Tibial nerve (tissue), 4 donors: ENCODE results near the gene TATDN3. TPM values are rescaled to one million over a fixed set of nuclear protein-coding genes. Genes with fewer than 3 reads are reported as not detected.

Experiments used
- DNase-seq, 2 donors: peaks; one replicate each; pipeline ENCODE4 v3.0.0-alpha.2; 2019; ENCODE audit warnings: low spot score in 2 of 2
- H3K27ac ChIP-seq, 4 donors: fragments of 200-600 bp; sonication (generic) in 3 of 4; one replicate each; pipeline ENCODE4 v1.5.1; 2017 to 2019; ENCODE audit warnings: mild to moderate bottlenecking in 1 of 4
- H3K27me3 ChIP-seq, 2 donors: fragments of 200-600 bp; sonication (generic) in 1 of 2; one replicate each; pipeline versions ENCODE4 v1.5.1 to v1.6.0; 2017 to 2019
- H3K36me3 ChIP-seq, 3 donors: fragments of 200-600 bp; sonication (generic); one replicate each; pipeline ENCODE4 v1.5.1; 2018 to 2019
- H3K4me1 ChIP-seq, 4 donors: fragments of 200-600 bp; sonication (generic) in 3 of 4; one replicate each; pipeline ENCODE4 v1.5.1; 2017 to 2019
- H3K4me3 ChIP-seq, 4 donors: fragments of 200-600 bp; sonication (generic) in 3 of 4; one replicate each; pipeline ENCODE4 v1.5.1; 2017 to 2019; ENCODE audit warnings: mild to moderate bottlenecking in 1 of 4, moderate library complexity in 1 of 4
- H3K9me3 ChIP-seq, 4 donors: fragments of 200-600 bp; sonication (generic) in 3 of 4; one replicate each; pipeline ENCODE4 v1.5.1; 2017 to 2019
- CTCF ChIP-seq, 5 experiments: fragments of 200-600 bp in 3 of 5; fragments of 450-650 bp in 2 of 5; sonication (generic) in 3 of 5; IDR thresholded peaks; one replicate each; pipeline ENCODE4 v1.5.1; 2016 to 2019; ENCODE audit warnings: antibody characterized with exemption in 5 of 5, mild to moderate bottlenecking in 3 of 5, moderate library complexity in 2 of 5
- EP300 ChIP-seq, 2 donors: sonication (generic); formaldehyde crosslinking; IDR thresholded peaks; one replicate each; pipeline ENCODE4 v1.6.1; 2017; ENCODE audit warnings: antibody characterized with exemption in 2 of 2, mild to moderate bottlenecking in 1 of 2
- POLR2A ChIP-seq, 2 donors: fragments of 450-650 bp; IDR thresholded peaks; one replicate each; pipeline ENCODE4 v1.6.1; 2017; ENCODE audit warnings: antibody characterized with exemption in 2 of 2, mild to moderate bottlenecking in 2 of 2, moderate library complexity in 2 of 2
- WGBS, 2 donors: methylation state at CpG; one replicate each; pipeline ENCODE4 v1.1.5; 2018; 5-methylcytosine and 5-hydroxymethylcytosine counted together
- total RNA-seq, 4 donors: library from RNA; depleted of rRNA; stranded (reverse); fragments of >200 nt; gene quantifications; one replicate each; pipeline ENCODE4 v1.1.0, GENCODE V29; 2016

TATDN3 gene
- total RNA-seq, 4 donors from 2014 or later, result 9.2 to 25.1 (median 13.0) TPM

- H3K27me3 ChIP-seq, result no peaks in the 10 kb centered on the region
- no peak for DNase-seq
- H3K36me3 ChIP-seq, result peaks cover 0 to 53% (median 5%) of the 10 kb centered on the region in 3 donors
- no peak overlapping the region for H3K27ac ChIP-seq
- TF ChIP-seq POLR2A (IDR thresholded peaks at IDR 0.05) (no peak), CTCF (IDR thresholded peaks at IDR 0.05) (no peak), EP300 (IDR thresholded peaks at IDR 0.05) (no peak)
- WGBS, 2 donors, result 63 to 69% methylated on average over 1 of the region's 1 CpG
- H3K9me3 ChIP-seq, result no peaks in the 10 kb centered on the region
- peaks cover 0 to 19% (median 0%) of the 10 kb centered on the region in 4 donors for H3K4me1 ChIP-seq
- H3K4me3 ChIP-seq, result no peak overlapping the region
These were observed 7.7 kb upstream of the TATDN3 start for GRCh38 chr1:212783976-212784375.

GRCh38 chr1:212785871-212786270 is 5.8 kb upstream of the TATDN3 start:
- Histone ChIP-seq H3K4me1 (peaks cover 0 to 38% (median 9%) of the 10 kb centered on the region in 4 donors), H3K9me3 (no peaks in the 10 kb centered on the region), H3K4me3 (no peak overlapping the region), H3K36me3 (peaks cover 0 to 47% (median 5%) of the 10 kb centered on the region in 3 donors), H3K27ac (no peak overlapping the region), H3K27me3 (no peaks in the 10 kb centered on the region)
- 92 to 95% methylated on average over 1 of the region's 1 CpG for WGBS, 2 donors
- DNase-seq, result no peak
- TF ChIP-seq CTCF (IDR thresholded peaks at IDR 0.05) (no peak), EP300 (IDR thresholded peaks at IDR 0.05) (no peak), POLR2A (IDR thresholded peaks at IDR 0.05) (no peak)

- H3K9me3 ChIP-seq, result no peaks in the 10 kb centered on the region
- H3K4me1 ChIP-seq, result peaks cover 0 to 60% (median 14%) of the 10 kb centered on the region in 4 donors
- H3K36me3 ChIP-seq, result peaks cover 0 to 17% (median 5%) of the 10 kb centered on the region in 3 donors
- 0 to 1% methylated on average over 17 to 22 of the region's 22 CpGs for WGBS, 2 donors
- TF ChIP-seq POLR2A (IDR thresholded peaks at IDR 0.05), result no peak
- no peak for TF ChIP-seq CTCF (IDR thresholded peaks at IDR 0.05)
- no peak for TF ChIP-seq EP300 (IDR thresholded peaks at IDR 0.05)
- H3K27ac ChIP-seq, result peak overlapping the region; percentile 94 to 98 (median 98)
- DNase-seq, result peak in 1 of 2 donors; percentile 14
- H3K27me3 ChIP-seq, result no peaks in the 10 kb centered on the region
- H3K4me3 ChIP-seq, result peak overlapping the region; percentile 61 to 92 (median 84)
These were observed 426 bp upstream of the TATDN3 start for GRCh38 chr1:212791261-212791675.

- Histone ChIP-seq H3K9me3 (no peaks in the 10 kb centered on the region), H3K27me3 (no peaks in the 10 kb centered on the region), H3K4me1 (peaks cover 0 to 60% (median 14%) of the 10 kb centered on the region in 4 donors), H3K4me3 (peak overlapping the region; percentile 61 to 92 (median 84)), H3K36me3 (peaks cover 0 to 23% (median 0%) of the 10 kb centered on the region in 3 donors), H3K27ac (peak overlapping the region; percentile 94 to 98 (median 98))
- no peak for DNase-seq
- TF ChIP-seq CTCF (IDR thresholded peaks at IDR 0.05), result no peak
- TF ChIP-seq POLR2A (IDR thresholded peaks at IDR 0.05), result no peak
- no peak for TF ChIP-seq EP300 (IDR thresholded peaks at IDR 0.05)
- WGBS, 2 donors, result 15 to 20% methylated on average over 16 of the region's 16 CpGs
These were observed 758 bp downstream of the TATDN3 start for GRCh38 chr1:212792396-212792908.

GRCh38 chr1:212794561-212795014 is 2.9 kb downstream of the TATDN3 start:
- Histone ChIP-seq H3K9me3 (no peaks in the 10 kb centered on the region), H3K27ac (peak overlapping the region in 2 of 4 donors; percentile 45 to 48), H3K4me3 (no peak overlapping the region), H3K36me3 (peaks cover 0 to 44% (median 0%) of the 10 kb centered on the region in 3 donors), H3K4me1 (peaks cover 0 to 41% (median 14%) of the 10 kb centered on the region in 4 donors), H3K27me3 (no peaks in the 10 kb centered on the region)
- no peak for DNase-seq
- WGBS, 2 donors, result 37 to 52% methylated on average over 1 of the region's 1 CpG
- no peak for TF ChIP-seq POLR2A (IDR thresholded peaks at IDR 0.05)
- peak in 1 of 2 donors; percentile 45 for TF ChIP-seq EP300 (IDR thresholded peaks at IDR 0.05)
- no peak for TF ChIP-seq CTCF (IDR thresholded peaks at IDR 0.05)
